Stimulated activated CD4-positive, alpha-beta T cell treated with anti-CD3 and anti-CD28 coated beads, TNF-alpha, amount 100 ng/mL, for 4 hours (primary cell): ENCODE measurements around the gene PPFIA4.

Experiments
- DNase-seq, 3 experiments: peaks; one replicate each; pipeline ENCODE4 v3.0.0-alpha.2; 2020; ENCODE audit warnings: low read depth in 3 of 3

Gene PPFIA4

DNA sequence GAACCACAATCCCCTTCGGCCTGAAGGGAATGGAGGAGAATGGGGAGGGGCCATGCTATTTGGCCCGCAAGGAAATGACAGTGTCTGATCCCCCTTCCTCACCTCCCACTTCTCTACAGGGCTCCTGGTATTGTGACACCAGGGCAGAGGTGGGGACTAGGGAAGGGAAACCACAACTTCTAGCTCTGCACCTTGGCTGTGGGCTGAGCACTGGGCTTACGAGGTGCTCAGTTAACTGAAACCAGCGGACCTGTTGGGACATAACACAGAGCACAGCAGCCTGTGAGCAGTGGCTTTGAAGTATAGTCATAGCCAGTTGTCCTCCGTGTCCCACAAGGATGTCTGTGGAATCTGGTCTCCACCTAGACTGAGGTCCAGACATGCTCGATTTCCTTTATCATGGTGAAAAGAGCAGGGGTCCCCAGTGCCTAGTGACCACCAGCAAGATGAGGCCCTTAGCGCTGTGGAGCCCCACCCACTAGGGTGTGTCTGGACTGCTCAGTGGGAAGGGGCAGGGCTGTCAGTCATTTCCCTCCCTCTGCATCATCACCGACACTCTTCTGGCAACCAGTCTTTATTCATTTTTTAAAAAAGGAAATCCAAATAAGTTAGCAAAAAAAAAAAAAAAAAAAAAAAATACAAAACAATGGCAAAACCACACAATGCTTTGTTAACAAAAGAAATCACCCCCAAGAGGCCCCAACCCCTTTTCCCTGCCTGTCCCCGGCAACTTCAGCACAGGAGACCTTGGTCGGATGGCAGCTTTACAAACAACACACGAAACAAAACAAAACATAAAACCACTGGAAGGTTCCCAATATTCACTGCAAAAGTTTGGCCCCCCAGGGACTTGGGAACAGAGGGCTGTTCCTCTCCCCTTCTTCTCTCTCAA is 56.5 kb downstream of the PPFIA4 start:
- DNase-seq = no peak

DNA sequence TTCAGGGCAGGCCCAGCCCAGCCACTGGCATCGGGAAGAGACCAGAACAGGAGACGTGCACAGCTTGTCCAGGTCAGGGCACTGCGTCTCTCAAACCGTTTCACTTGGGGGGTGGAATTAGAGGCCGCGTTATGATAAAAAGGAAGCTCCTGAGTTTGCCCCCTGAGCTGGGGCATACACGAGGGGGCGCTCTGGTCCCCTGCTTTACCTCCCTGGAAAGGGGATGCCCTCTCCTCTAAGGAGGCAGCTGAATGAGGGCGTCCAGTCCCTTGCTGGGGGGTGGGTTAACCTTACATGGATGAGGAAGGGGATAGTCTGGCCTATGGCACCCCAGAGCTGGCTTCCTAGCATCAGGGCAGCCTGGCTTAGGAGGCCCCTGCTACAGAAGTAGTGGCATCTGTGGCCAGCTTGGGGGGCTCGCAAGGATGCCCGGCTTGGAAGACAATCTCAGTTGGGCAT is 57.2 kb downstream of the PPFIA4 start:
- DNase-seq = no peak

GRCh38 chr1:203084588-203085527 is 58.6 kb downstream of the PPFIA4 start:
- no peak for DNase-seq

GRCh38 chr1:203085528-203086406 is 59.5 kb downstream of the PPFIA4 start, which contains the start of gene MYOG:
TSS of gene MYOG (minus strand) at chr1:203086012. CDS start at chr1:203085961, 51 bp downstream.
- DNase-seq = no peak

DNA sequence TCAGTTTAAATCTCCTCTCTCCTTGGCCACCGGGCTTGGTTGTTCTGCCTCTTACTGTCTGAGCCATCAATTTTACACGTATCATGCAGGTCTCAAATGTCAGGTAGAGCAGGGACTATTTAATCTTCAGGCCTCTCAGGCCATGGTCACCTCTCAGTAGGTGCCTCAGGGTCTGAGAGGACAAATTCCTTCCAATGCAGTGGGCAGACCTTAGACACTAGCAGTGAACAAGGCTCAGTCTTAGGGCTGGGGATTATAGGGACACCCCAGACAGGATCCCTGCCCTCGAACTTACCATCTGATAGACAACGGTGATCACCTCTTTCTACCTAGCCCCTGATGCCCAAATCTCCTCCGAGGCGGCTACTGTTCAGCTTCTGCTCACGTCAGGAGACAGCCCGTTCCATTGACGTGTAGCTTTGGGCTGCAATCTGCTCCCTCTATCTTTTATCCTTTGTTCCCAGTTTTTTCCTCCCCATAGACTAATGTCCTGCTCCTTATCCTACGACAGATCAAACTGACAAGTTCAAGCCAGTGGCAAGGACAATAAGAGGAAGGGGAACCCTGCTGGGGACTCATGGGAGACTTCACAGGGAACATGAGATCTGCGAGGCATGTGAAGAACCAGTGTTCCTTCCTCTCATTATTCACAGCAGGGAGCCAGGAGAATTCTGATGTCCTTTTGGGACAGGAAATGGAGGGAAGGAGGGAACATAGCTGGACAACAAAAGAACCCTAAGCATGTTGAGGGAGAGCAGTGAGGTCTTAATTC is 60.9 kb downstream of the PPFIA4 start:
- no peak for DNase-seq

DNA sequence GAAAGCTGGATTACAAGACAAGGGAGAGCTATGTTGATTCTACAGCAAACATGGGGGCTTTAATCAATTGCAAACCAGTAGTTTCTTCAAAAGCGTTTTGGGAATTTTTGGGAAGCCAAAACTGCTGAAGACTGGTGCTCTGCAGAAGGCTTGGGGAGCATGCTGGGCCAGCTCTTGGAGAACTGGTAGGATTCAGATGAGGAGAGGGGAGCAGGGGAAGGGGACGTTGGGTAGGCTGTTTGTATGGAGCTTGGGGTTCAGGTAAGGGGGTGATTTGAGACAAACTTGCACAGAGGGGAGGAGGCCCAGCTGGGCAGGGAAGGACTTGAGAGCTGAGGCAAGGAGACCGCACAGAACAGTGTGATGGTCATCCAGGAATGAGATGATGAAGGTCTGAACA is 62.1 kb downstream of the PPFIA4 start:
- no peak for DNase-seq

DNA sequence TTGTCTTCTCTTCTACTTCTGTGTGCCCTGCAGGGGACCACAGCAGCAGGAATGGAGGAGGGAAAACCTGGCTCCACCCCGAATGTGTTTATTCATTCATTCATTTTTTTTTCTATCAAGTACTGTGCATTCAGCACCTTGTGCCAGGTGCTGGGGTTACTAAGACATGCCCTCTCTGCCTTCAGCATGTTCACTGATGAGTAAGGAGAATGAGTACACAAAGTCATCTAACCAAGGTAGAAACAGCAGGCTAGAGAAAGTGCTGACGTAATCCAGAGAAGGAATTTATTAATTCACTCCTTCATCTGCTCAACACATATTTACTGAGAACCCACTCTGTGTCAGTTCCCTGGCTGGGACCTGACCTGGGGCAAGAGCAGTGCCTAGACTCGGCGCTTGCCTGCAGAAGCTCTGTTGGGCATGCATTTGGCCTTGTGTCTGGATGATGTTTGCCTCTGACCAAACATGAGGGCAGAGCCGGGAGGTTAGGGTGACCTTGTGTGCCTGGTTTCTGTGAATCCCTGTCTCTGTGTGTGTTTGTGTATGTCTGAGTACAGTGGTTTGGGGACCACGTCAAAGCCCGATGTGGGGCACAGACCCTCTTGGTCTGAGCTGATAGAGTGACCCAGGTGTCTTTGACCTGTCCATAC is 62.8 kb downstream of the PPFIA4 start:
- no peak for DNase-seq

DNA sequence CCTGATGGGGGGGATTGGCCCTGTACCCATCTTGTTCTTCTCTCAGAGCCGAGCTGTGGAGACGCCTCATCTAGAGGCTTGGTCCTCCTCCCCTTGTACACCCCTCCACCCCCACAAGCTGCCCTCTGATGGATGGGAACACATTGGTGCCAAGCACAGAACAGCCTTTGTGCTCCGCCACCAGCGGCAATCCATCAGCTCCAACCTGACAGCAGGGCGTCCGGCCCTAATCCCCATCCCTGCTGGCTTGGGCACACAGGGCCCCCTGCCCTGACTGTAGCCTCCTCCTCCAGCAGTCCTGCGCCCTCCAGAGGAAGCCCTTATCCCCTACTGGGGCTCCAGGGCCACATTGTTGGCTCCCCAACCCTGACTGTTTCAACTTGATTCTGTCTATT is 63.4 kb downstream of the PPFIA4 start:
- DNase-seq = no peak

DNA sequence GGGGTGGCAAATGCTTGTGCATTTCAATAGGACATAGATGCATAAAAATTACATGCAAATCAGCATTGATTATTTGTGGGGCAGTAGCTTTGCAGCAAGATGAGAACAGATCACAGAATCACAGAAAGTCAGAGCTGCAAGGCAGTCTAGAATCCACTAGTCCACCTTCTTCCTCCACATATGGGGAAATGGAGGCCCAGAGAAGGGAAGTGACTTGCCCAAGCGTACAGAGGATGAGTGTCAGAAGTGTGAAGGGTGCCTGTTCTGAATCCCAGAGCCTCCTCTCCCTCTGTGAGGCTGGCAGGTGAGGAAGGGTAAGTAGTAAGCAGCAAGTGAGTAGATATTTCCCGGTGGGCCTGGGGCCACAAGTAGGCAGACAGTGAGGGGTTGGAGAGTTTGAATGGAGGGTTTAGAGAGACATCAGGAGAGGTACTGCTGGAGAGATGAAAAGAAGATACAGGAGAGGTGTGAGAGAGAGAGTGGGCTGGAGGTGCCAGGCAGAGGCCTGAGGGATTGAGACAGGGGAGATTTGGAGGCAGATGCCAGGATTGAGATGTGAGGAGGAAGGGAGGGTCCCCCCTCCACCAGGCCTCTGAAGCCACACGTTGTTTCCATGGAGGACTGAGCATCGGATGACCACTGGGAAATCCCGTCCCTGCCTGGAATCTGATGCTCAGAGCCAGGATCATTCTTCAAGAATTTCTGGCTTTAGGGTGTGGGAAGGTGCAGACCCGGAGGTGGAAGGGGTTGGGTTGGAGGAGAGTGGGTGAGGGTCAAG is 64.3 kb downstream of the PPFIA4 start:
- no peak for DNase-seq

DNA sequence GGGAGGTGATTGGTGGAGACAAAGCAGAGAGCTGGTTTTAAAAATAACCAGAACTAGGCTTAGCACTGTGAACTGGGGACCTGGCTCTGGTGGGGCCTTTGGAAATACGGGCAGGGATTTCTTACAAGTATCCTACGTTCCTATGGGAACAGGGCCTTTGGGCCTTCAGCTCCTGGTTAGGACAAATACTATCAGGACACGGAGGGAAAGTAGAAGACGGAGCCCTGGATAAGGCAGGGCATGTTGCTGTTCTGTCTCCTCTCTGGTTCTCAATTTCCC is 64.8 kb downstream of the PPFIA4 start:
- no peak for DNase-seq

DNA sequence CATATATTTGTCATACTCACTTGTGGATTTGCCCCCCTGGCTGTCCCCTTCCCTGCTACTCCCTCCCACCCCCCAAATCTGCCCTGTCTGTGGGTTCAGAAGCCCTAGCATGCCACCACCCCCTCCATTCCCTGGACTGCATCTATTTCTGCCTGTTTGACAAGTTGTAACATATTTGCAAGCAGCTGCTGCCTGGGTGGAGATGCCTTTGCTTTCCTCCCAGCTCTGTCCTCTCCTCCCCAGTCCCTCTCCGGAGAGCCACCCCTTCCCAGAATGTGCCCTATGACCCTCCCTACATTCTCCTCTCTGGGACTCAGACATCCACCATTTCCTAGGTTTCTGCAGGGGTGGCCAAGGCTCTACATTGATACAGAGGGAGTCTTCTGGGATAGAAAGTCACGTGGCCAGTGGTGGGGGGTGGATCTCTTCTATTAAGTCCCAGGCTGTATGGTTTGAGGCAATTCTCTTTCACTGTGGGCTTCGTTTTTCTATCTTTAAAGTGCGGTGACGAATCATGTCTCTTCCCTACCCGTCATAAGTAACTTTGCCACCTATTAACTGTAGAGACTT is 65.6 kb downstream of the PPFIA4 start:
- no peak for DNase-seq

DNA sequence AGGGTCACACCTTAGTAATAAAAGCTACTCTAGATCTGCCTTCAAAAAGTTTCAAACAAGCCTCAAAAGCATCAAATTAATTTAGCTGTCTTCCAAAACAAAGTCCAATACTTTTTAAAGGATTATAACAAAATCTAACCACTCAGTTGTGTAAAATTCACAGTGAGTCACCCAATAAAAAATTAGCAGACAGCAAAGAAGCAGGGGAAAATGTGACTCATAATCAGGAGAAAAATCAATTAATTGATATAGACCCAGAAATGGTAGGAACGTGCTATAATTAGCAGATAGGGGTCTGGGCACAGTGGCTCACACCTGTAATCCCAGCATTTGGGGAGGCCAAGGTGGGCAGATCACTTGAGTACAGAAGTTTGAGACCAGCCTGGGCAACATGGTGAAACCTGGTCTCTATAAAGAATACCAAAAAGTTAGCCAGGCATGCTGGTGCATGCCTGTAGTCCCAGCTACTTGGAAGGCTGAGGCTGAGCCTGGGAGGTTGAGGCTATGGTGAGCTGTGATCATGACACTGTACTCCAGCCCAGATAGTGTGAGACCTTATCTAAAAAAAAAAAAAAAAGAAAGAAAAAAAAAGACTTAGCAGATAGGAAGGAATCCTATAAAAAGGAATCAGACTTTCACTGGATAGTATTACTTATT is 67.6 kb downstream of the PPFIA4 start:
- no peak for DNase-seq

DNA sequence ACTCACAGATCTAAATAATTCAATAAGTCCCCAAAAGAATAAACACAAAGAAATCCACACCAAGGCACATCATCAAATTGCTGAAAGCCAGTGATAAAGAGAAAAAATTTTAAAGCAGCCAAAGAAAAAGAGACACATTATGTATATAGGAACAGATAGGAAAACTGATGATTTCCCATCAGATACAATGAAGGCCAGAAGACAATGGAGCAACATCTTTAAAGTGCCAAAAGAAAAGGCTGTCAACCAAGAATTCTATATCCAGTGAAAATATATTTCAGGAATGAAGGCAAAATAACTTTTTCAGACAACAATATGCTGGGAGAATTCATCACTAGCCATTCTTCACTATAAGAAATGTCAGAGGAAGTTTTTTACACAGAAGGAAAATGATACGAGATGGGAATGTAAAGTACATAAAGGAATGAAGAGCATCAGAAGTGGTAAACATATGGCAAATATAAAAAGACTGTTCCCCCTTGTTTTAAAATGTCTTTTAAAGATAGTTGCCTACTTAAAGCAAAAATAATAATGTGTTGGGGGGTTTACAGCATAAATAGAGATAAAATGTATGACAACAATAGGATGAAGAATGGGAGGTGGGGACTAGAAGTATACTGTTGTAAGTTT is 68.9 kb downstream of the PPFIA4 start:
- no peak for DNase-seq

- DNase-seq = no peak
Observed at GRCh38 chr1:203096566-203096965, 70.3 kb downstream of the PPFIA4 start.

GRCh38 chr1:203097001-203097400 is 70.7 kb downstream of the PPFIA4 start:
- DNase-seq = no peak

DNA sequence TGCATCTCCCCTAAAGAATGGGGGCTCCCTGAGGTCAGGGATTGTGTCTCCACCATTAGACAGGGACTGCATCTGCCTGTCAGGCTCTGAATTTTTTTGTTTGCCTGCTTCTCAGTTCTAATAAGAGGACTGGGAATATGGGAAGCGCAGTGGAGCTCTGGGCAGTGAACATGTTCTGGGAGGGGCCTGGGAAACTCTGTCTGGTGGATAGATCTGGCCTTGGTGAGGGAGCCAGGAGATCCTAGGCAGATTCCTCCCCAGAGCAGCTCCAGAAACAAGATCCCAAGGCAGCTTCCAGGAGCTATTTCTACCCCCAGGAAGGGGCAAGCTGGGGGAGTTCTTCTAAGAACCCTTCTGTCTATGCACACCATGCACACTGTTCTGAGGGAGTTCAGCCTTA is 72.2 kb downstream of the PPFIA4 start:
- DNase-seq = no peak

DNA sequence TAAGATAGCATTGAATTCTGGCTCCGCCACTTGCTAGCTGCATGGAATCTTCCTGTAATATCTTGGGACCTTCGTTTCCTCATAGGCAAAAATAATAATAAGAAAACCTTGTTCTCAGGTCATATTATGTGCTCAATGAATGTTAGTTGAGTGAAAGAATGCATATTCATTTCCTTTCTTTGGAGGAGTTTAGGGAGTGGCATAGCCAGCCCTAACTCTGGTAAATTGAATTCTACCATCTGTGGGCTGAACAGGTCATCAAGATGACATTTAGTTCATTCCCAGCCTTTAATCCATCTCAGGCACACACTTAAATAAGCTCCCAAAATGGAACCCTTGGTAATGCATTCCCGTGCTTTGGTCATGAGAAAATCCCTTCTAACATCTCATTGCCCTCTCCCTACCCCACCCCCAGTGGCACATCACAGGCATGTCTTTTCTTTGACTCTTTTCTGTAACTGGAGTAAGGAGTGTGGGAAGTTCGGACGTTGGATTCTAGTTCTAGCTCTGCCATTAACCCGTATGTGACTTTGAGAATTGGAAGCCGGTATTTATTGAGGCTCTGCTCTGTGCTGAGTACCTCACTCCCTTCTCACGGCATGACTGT is 72.7 kb downstream of the PPFIA4 start:
- no peak for DNase-seq
